PC-9 (cell line): Measurements from ENCODE around the gene SLC4A2. TPM values are rescaled to one million over a fixed set of nuclear protein-coding genes. Genes with fewer than 3 reads are reported as not detected.

Experiments
- BruUV-seq: library from RNA; stranded (reverse); fragments of 400-500 nt; replicated peaks from 2 replicates; lab custom pipeline; 2021; lab: Mats Ljungman, UMichigan
- CTCF ChIA-PET: fragments of 300-600 bp; sonication (Branson Sonifier 250); formaldehyde crosslinking; loops from one replicate; lab custom pipeline; 2022; ENCODE audit warnings: antibody characterized with exemption; lab: Charles Lee
- POLR2A ChIA-PET: fragments of 300-600 bp; sonication (Branson Sonifier 250); formaldehyde crosslinking; loops from one replicate; lab custom pipeline; 2022; ENCODE audit warnings: antibody characterized with exemption; ENCODE audit not compliant: unreplicated experiment; lab: Charles Lee
- DNase-seq, 2 experiments: peaks; one replicate each; pipeline versions ENCODE4 v3.0.0 to v3.0.0-alpha.2; 2015 to 2022; ENCODE audit warnings: mixed read lengths in 1 of 2
- H2AFZ ChIP-seq: fragments of 200-600 bp; sonication (generic); 2 replicates; pipeline ENCODE4 v1.8.1; 2017; ENCODE audit warnings: antibody characterized with exemption
- H3F3A ChIP-seq: fragments of 200-600 bp; sonication (generic); 2 replicates; pipeline ENCODE4 v1.8.1; 2017; ENCODE audit warnings: antibody characterized with exemption, mild to moderate bottlenecking, low read depth; ENCODE audit not compliant: insufficient read depth
- H3K27ac ChIP-seq: fragments of 200-600 bp; sonication (generic); 2 replicates; pipeline ENCODE4 v1.6.1; 2016; ENCODE audit warnings: mixed run types
- H3K27me3 ChIP-seq: fragments of 200-600 bp; sonication (generic); 2 replicates; pipeline ENCODE4 v1.6.1; 2016; ENCODE audit warnings: low read depth, mixed run types; ENCODE audit not compliant: insufficient read depth
- H3K36me3 ChIP-seq: fragments of 200-600 bp; sonication (generic); 2 replicates; pipeline ENCODE4 v1.6.1; 2016; ENCODE audit warnings: low read depth, mixed run types
- H3K4me1 ChIP-seq: fragments of 200-600 bp; sonication (generic); replicated peaks from 2 replicates; pipeline ENCODE4 v1.6.1; 2016; ENCODE audit warnings: mixed run types; ENCODE audit not compliant: insufficient read depth
- H3K4me2 ChIP-seq: fragments of 200-600 bp; sonication (generic); 2 replicates; pipeline ENCODE4 v1.6.1; 2017; ENCODE audit warnings: mixed run types
- H3K4me3 ChIP-seq: fragments of 200-600 bp; sonication (generic); 2 replicates; pipeline ENCODE4 v1.6.1; 2016; ENCODE audit warnings: mixed run types
- H3K79me2 ChIP-seq: fragments of 200-600 bp; sonication (generic); 2 replicates; pipeline ENCODE4 v1.6.1; 2017; ENCODE audit warnings: low read depth, mixed run types
- H3K9me2 ChIP-seq: fragments of 200-600 bp; sonication (generic); 2 replicates; pipeline ENCODE4 v1.8.1; 2017; ENCODE audit warnings: mild to moderate bottlenecking; ENCODE audit not compliant: insufficient read depth
- H3K9me3 ChIP-seq: fragments of 200-600 bp; sonication (generic); 2 replicates; pipeline ENCODE4 v1.8.1; 2016; ENCODE audit warnings: low read depth; ENCODE audit not compliant: insufficient read depth
- H4K20me1 ChIP-seq: fragments of 200-600 bp; sonication (generic); 2 replicates; pipeline ENCODE4 v1.8.1; 2017; ENCODE audit not compliant: insufficient read depth
- EZH2 ChIP-seq: fragments of 200-600 bp; sonication (generic); IDR thresholded peaks from 2 replicates; pipeline ENCODE4 v1.8.0; 2017; ENCODE audit warnings: antibody characterized with exemption, low read depth
- intact Hi-C: fragments of 100-400 bp; cut with micrococcal nuclease; formaldehyde crosslinking; loops from one replicate; pipeline ENCODE4 v1.10.0; 2022; ENCODE audit not compliant: unreplicated experiment
- total RNA-seq: library from RNA; stranded (reverse); gene quantifications from 2 replicates; pipeline ENCODE4 v1.2.3, GENCODE V29; 2021
- TF ChIP-seq, protein P1 (sequence below): fragments of 200-600 bp; sonication (generic); conservative IDR thresholded peaks from 2 replicates; pipeline ENCODE4 v1.6.1; 2017; ENCODE audit warnings: mixed run types, antibody characterized with exemption, mild to moderate bottlenecking, moderate library complexity

The SLC4A2 gene
- total RNA-seq, 1 experiment from 2014 or later: 245 TPM

- no peaks in the 10 kb centered on the region for H3K27me3 ChIP-seq
- H3F3A ChIP-seq: peaks cover 11% of the 10 kb centered on the region
- H3K4me3 ChIP-seq: no peak overlapping the region
- no peaks in the 10 kb centered on the region for H3K9me3 ChIP-seq
- H3K4me1 ChIP-seq: peaks cover 25% of the 10 kb centered on the region
- intact Hi-C loops: no loop called here
- H2AFZ ChIP-seq: no peak overlapping the region
- no peaks in the 10 kb centered on the region for H3K36me3 ChIP-seq
- TF ChIP-seq EZH2: no peak
- TF ChIP-seq, protein P1, sequence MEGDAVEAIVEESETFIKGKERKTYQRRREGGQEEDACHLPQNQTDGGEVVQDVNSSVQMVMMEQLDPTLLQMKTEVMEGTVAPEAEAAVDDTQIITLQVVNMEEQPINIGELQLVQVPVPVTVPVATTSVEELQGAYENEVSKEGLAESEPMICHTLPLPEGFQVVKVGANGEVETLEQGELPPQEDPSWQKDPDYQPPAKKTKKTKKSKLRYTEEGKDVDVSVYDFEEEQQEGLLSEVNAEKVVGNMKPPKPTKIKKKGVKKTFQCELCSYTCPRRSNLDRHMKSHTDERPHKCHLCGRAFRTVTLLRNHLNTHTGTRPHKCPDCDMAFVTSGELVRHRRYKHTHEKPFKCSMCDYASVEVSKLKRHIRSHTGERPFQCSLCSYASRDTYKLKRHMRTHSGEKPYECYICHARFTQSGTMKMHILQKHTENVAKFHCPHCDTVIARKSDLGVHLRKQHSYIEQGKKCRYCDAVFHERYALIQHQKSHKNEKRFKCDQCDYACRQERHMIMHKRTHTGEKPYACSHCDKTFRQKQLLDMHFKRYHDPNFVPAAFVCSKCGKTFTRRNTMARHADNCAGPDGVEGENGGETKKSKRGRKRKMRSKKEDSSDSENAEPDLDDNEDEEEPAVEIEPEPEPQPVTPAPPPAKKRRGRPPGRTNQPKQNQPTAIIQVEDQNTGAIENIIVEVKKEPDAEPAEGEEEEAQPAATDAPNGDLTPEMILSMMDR: no peak
- no peaks in the 10 kb centered on the region for H4K20me1 ChIP-seq
- H3K4me2 ChIP-seq: peak overlapping the region; percentile 18; the same call in 1 of the 2 replicates
- no TSS peak for BruUV-seq
- H3K79me2 ChIP-seq: no peaks in the 10 kb centered on the region
- peak overlapping the region; percentile 31 for H3K27ac ChIP-seq
- DNase-seq: peak in 1 of 2 experiments; percentile 55
- no peaks in the 10 kb centered on the region for H3K9me2 ChIP-seq
- CTCF ChIA-PET: interaction anchor here (0.6 kb wide), 1 partner anchor 12 kb away, joined by 3 read pairs; the partner anchor contains the start of gene ATG9B
- POLR2A ChIA-PET: no interaction called here
These were observed 47.2 kb upstream of the SLC4A2 start for GRCh38 chr7:151012031-151012692.

GRCh38 chr7:151012911-151013347 is 46.5 kb upstream of the SLC4A2 start:
- no peaks in the 10 kb centered on the region for H3K9me2 ChIP-seq
- H3F3A ChIP-seq: peaks cover 16% of the 10 kb centered on the region
- no peak overlapping the region for H3K4me2 ChIP-seq
- CTCF ChIA-PET: interaction anchor here (0.6 kb wide), 1 partner anchor 12 kb away, joined by 3 read pairs; the partner anchor contains the start of gene ATG9B
- TF ChIP-seq EZH2: no peak
- TF ChIP-seq, protein P1: no peak
- H3K27ac ChIP-seq: peak overlapping the region; percentile 31; the same call in 1 of the 2 replicates
- POLR2A ChIA-PET: no interaction called here
- H3K27me3 ChIP-seq: no peaks in the 10 kb centered on the region
- H4K20me1 ChIP-seq: no peaks in the 10 kb centered on the region
- no peak for DNase-seq
- H3K79me2 ChIP-seq: no peaks in the 10 kb centered on the region
- no peak overlapping the region for H3K4me3 ChIP-seq
- intact Hi-C loops: no loop called here
- BruUV-seq: no TSS peak
- no peaks in the 10 kb centered on the region for H3K36me3 ChIP-seq
- H3K9me3 ChIP-seq: no peaks in the 10 kb centered on the region
- peaks cover 18% of the 10 kb centered on the region for H3K4me1 ChIP-seq
- no peak overlapping the region for H2AFZ ChIP-seq

- H3K4me1 ChIP-seq: peaks cover 18% of the 10 kb centered on the region
- H3K79me2 ChIP-seq: no peaks in the 10 kb centered on the region
- no peaks in the 10 kb centered on the region for H4K20me1 ChIP-seq
- H3K27me3 ChIP-seq: no peaks in the 10 kb centered on the region
- no peak overlapping the region for H3K4me3 ChIP-seq
- H3K9me3 ChIP-seq: no peaks in the 10 kb centered on the region
- ChIA-PET POLR2A (no interaction called here), CTCF (no interaction called here)
- no peaks in the 10 kb centered on the region for H3K36me3 ChIP-seq
- H2AFZ ChIP-seq: no peak overlapping the region
- DNase-seq: no peak
- no peak overlapping the region for H3K4me2 ChIP-seq
- intact Hi-C loops: no loop called here
- H3F3A ChIP-seq: peaks cover 14% of the 10 kb centered on the region
- no peak overlapping the region for H3K27ac ChIP-seq
- no peak for TF ChIP-seq EZH2
- TF ChIP-seq, protein P1: no peak
- H3K9me2 ChIP-seq: no peaks in the 10 kb centered on the region
- BruUV-seq: no TSS peak
These were observed 46.0 kb upstream of the SLC4A2 start for GRCh38 chr7:151013356-151013732.
